Measurements from ENCODE around the gene PLPPR1.
"Not testable (repeated sequence)": the region's sequence is repeated elsewhere in the genome, so short reads cannot be mapped to it uniquely, and the experiment has no call there.

Gene PLPPR1

GRCh38 chr9:101028346-101029314 is at the start of gene PLPPR1:
TSS of gene PLPPR1 (plus strand) at chr9:101028727.
- DNase-seq: no peak

GRCh38 chr9:100989731-100990130 is 38.8 kb upstream of the PLPPR1 start:
- DNase-seq: no peak

GRCh38 chr9:100990605-100991381 is 37.7 kb upstream of the PLPPR1 start:
- no peak for DNase-seq

GRCh38 chr9:100992632-100993031 is 35.9 kb upstream of the PLPPR1 start:
- no peak for DNase-seq

GRCh38 chr9:100999906-101000544 is 28.5 kb upstream of the PLPPR1 start:
- DNase-seq: no peak

GRCh38 chr9:101005246-101005645 is 23.3 kb upstream of the PLPPR1 start:
- no peak for DNase-seq

GRCh38 chr9:101014566-101014965 is 14.0 kb upstream of the PLPPR1 start:
- DNase-seq: no peak

- DNase-seq: no peak
These were observed 10.1 kb upstream of the PLPPR1 start for GRCh38 chr9:101018467-101018866.

GRCh38 chr9:101022704-101023103 is 5.8 kb upstream of the PLPPR1 start:
- DNase-seq: no peak

GRCh38 chr9:101025940-101026339 is 2.6 kb upstream of the PLPPR1 start:
- no peak for DNase-seq

GRCh38 chr9:101026824-101027223 is 1.7 kb upstream of the PLPPR1 start:
- DNase-seq: no peak

GRCh38 chr9:101027236-101027635 is 1.3 kb upstream of the PLPPR1 start:
- DNase-seq: no peak

- DNase-seq: no peak
These were observed 688 bp upstream of the PLPPR1 start for GRCh38 chr9:101027733-101028345.

GRCh38 chr9:101029315-101030085 is 973 bp downstream of the PLPPR1 start:
- DNase-seq: no peak

GRCh38 chr9:101030086-101030391 is 1.5 kb downstream of the PLPPR1 start:
- DNase-seq: no peak

- no peak for DNase-seq
These were observed 3.9 kb downstream of the PLPPR1 start for GRCh38 chr9:101032426-101032825.

- no peak for DNase-seq
These were observed 5.7 kb downstream of the PLPPR1 start for GRCh38 chr9:101034222-101034621.

GRCh38 chr9:101035098-101035497 is 6.6 kb downstream of the PLPPR1 start:
- DNase-seq: no peak

GRCh38 chr9:101037430-101037829 is 8.9 kb downstream of the PLPPR1 start:
- no peak for DNase-seq

GRCh38 chr9:101038488-101038887 is 10.0 kb downstream of the PLPPR1 start:
- no peak for DNase-seq

GRCh38 chr9:101039581-101039980 is 11.1 kb downstream of the PLPPR1 start:
- DNase-seq: not testable (repeated sequence)

- DNase-seq: no peak
These were observed 19.4 kb downstream of the PLPPR1 start for GRCh38 chr9:101047848-101048397.

All from CD4-positive, alpha-beta T cell treated with Interleukin-10 for 1 hour (primary cell).